Duodenal mucosa (tissue), 2 donors: ENCODE measurements around the gene PTPRA.
"Not testable (repeated sequence)": the region's sequence is repeated elsewhere in the genome, so short reads cannot be mapped to it uniquely, and the experiment has no call there.

Source experiments
- H3K27ac ChIP-seq: one replicate; pipeline ENCODE4 v1.7.0; 2013; ENCODE audit warnings: low read depth, low read length
- H3K27me3 ChIP-seq, 2 donors: one replicate each; pipeline ENCODE4 v1.7.0; 2013; ENCODE audit warnings: low read length in 2 of 2, control low read depth in 1 of 2; ENCODE audit not compliant: insufficient read depth in 2 of 2, control insufficient read depth in 1 of 2
- H3K36me3 ChIP-seq, 2 donors: one replicate each; pipeline ENCODE4 v1.7.0; 2013; ENCODE audit warnings: low read length in 2 of 2, control low read depth in 1 of 2; ENCODE audit not compliant: insufficient read depth in 2 of 2, control insufficient read depth in 1 of 2
- H3K4me1 ChIP-seq, 2 donors: one replicate each; pipeline ENCODE4 v1.7.0; 2013; ENCODE audit warnings: low read length in 2 of 2, control low read depth in 1 of 2; ENCODE audit not compliant: insufficient read depth in 2 of 2, control insufficient read depth in 1 of 2
- H3K4me3 ChIP-seq, 2 donors: one replicate each; pipeline ENCODE4 v1.7.0; 2013; ENCODE audit warnings: low read length in 2 of 2, low read depth in 1 of 2
- H3K9ac ChIP-seq, 2 donors: one replicate each; pipeline ENCODE4 v1.7.0; 2013; ENCODE audit warnings: low read length in 2 of 2, low read depth in 1 of 2
- H3K9me3 ChIP-seq, 2 donors: one replicate each; pipeline ENCODE4 v1.7.0; 2013; ENCODE audit warnings: low read length in 2 of 2, control low read depth in 1 of 2; ENCODE audit not compliant: control insufficient read depth in 1 of 2

The PTPRA gene

DNA sequence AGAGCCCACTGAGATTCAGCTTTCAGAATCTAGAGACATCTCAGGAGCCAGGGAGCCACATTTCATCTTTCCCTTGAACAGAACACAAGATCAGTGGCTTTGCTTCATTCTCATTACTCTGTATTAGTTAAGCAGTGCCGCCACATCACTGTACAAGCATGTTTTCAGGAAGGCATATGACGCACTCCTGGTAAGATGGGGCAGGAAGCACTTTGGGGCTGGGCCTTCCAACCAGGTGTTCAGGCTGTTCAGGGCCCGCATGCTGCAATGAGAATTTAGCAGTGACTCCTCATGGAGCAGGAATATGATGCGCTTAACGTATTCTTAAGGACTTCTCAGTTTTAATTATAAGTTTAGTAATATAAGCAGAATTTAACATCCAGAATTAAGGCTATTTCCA is 140.5 kb downstream of the PTPRA start:
- Histone ChIP-seq H3K9ac (no peak overlapping the region), H3K9me3 (no peaks in the 10 kb centered on the region), H3K27ac (no peak overlapping the region), H3K4me3 (no peak overlapping the region), H3K4me1 (no peaks in the 10 kb centered on the region), H3K27me3 (no peaks in the 10 kb centered on the region), H3K36me3 (peaks cover 15 to 36% of the 10 kb centered on the region in 2 donors)

DNA sequence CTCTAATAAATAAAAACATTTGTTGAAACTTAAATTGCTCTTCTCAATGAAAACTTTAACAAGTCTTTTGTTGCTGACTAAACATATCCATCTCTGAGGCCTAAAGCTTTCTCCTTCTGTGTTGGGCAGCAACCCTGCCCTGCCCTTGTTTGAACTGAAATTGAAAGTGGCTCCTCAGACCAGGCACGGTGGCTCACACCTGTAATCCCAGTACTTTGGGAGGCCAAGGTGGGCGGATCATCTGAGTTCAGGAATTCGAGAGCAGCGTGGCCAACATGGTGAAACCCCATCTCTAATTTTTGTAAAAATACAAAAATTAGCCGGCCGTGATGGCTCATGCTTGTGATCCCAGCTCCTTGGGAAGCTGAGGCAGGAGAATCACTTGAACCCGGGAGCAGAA is 140.9 kb downstream of the PTPRA start:
- no peak overlapping the region for H3K9ac ChIP-seq
- H3K4me1 ChIP-seq: no peaks in the 10 kb centered on the region
- no peak overlapping the region for H3K4me3 ChIP-seq
- H3K27ac ChIP-seq: no peak overlapping the region
- no peaks in the 10 kb centered on the region for H3K27me3 ChIP-seq
- no peaks in the 10 kb centered on the region for H3K9me3 ChIP-seq
- H3K36me3 ChIP-seq: peaks cover 11 to 32% of the 10 kb centered on the region in 2 donors

GRCh38 chr20:3014662-3015061 is 141.4 kb downstream of the PTPRA start:
- Histone ChIP-seq H3K4me3 (no peak overlapping the region), H3K27ac (no peak overlapping the region), H3K27me3 (no peaks in the 10 kb centered on the region), H3K4me1 (no peaks in the 10 kb centered on the region), H3K9ac (no peak overlapping the region), H3K36me3 (peaks cover 10 to 27% of the 10 kb centered on the region in 2 donors), H3K9me3 (no peaks in the 10 kb centered on the region)

GRCh38 chr20:3015302-3015701 is 142.0 kb downstream of the PTPRA start:
- not testable (repeated sequence) for H3K27ac ChIP-seq, H3K9ac ChIP-seq, H3K4me1 ChIP-seq, H3K27me3 ChIP-seq, H3K4me3 ChIP-seq, H3K9me3 ChIP-seq
- H3K36me3 ChIP-seq: peaks cover 10 to 24% of the 10 kb centered on the region in 2 donors

GRCh38 chr20:3021327-3021726 is 148.0 kb downstream of the PTPRA start:
- no peaks in the 10 kb centered on the region for H3K4me1 ChIP-seq
- no peak overlapping the region for H3K9ac ChIP-seq
- H3K4me3 ChIP-seq: no peak overlapping the region
- H3K27ac ChIP-seq: no peak overlapping the region
- H3K36me3 ChIP-seq: peaks cover 28 to 53% of the 10 kb centered on the region in 2 donors
- no peaks in the 10 kb centered on the region for H3K27me3 ChIP-seq
- H3K9me3 ChIP-seq: no peaks in the 10 kb centered on the region

DNA sequence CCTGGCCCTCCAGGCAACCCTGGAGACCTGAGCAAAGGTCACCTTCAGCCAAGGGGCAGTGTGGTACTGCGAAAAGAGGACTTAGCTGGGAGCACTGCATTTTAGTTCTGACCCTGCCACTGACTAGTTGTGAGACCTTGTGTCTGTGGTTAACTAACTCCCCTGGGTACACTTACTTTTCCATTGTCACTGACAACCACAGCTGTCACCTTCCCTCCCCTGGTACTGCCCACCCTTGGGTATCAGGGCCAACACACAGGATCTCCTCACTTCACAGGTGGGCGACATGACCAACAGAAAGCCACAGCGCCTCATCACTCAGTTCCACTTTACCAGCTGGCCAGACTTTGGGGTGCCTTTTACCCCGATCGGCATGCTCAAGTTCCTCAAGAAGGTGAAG is 148.5 kb downstream of the PTPRA start:
- Histone ChIP-seq H3K9ac (no peak overlapping the region), H3K4me3 (no peak overlapping the region), H3K9me3 (no peaks in the 10 kb centered on the region), H3K27ac (no peak overlapping the region), H3K36me3 (peaks cover 33 to 57% of the 10 kb centered on the region in 2 donors), H3K4me1 (no peaks in the 10 kb centered on the region), H3K27me3 (no peaks in the 10 kb centered on the region)

- H3K4me1 ChIP-seq, H3K9ac ChIP-seq, H3K27ac ChIP-seq, H3K27me3 ChIP-seq, H3K9me3 ChIP-seq, H3K4me3 ChIP-seq: not testable (repeated sequence)
- peaks cover 37 to 60% of the 10 kb centered on the region in 2 donors for H3K36me3 ChIP-seq
Observed at GRCh38 chr20:3022559-3023490, 149.5 kb downstream of the PTPRA start.

GRCh38 chr20:3027987-3028386 is 154.7 kb downstream of the PTPRA start:
- Histone ChIP-seq H3K9ac (no peak overlapping the region), H3K27ac (no peak overlapping the region), H3K4me1 (no peaks in the 10 kb centered on the region), H3K36me3 (peaks cover 31 to 72% of the 10 kb centered on the region in 2 donors), H3K9me3 (no peaks in the 10 kb centered on the region), H3K4me3 (no peak overlapping the region), H3K27me3 (no peaks in the 10 kb centered on the region)

DNA sequence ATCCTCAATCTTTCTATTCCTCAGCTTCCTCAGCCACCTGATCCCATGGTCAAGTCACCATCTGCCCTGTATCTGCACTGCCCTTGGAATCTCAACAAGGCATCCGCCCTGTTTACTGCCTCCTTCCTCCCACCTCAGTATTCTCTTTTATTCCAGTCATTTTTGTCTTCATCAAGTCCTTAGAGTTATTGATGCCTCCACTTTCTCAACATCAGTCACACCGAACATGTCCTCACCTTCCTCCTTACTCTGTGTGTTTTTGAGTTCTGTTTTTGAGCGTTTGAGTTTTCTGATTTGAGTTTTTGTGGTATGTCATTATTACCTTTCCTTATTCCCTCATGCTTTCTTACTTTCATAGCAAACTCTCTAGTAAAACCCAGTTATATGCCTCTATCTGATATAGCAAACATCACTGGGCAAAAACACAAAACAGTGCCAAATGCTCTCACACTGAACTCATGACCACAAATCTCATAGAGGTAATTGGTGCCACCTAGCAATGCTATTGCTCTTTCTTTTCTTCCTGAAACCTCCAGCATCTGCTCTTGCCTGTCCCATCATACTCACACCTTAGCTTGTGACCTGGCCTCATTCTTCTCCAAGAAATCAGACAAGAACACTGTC is 158.4 kb downstream of the PTPRA start:
- Histone ChIP-seq H3K27me3 (no peaks in the 10 kb centered on the region), H3K9ac (no peak overlapping the region), H3K4me1 (no peaks in the 10 kb centered on the region), H3K36me3 (peaks cover 36 to 73% of the 10 kb centered on the region in 2 donors), H3K9me3 (no peaks in the 10 kb centered on the region), H3K27ac (no peak overlapping the region), H3K4me3 (no peak overlapping the region)

DNA sequence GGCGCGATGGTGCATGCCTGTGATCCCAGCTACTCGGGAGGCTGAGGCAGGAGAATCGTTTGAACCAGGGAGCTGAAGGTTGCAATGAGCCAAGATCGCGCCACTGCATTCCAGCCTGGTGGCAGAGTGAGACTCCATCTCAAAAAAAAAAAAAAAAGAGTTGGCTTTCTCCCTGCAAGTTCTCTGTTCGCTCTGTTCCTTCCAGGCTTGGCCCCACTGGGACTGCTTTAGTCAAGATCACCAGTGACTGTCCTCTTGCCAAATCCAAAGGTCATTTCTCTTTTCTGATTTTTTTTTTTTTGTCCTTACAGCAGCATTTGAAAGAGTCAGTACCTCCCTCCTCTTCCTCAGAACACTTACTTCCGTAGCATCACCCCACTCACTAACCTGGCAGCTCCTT is 159.3 kb downstream of the PTPRA start:
- Histone ChIP-seq H3K27me3 (no peaks in the 10 kb centered on the region), H3K4me1 (no peaks in the 10 kb centered on the region), H3K9me3 (no peaks in the 10 kb centered on the region), H3K36me3 (peaks cover 39 to 73% of the 10 kb centered on the region in 2 donors), H3K27ac (no peak overlapping the region), H3K9ac (no peak overlapping the region), H3K4me3 (no peak overlapping the region)
